ENCODE measurements around the gene ZNF438.
"Not testable (repeated sequence)": the region's sequence is repeated elsewhere in the genome, so short reads cannot be mapped to it uniquely, and the experiment has no call there.

ZNF438 gene

DNA sequence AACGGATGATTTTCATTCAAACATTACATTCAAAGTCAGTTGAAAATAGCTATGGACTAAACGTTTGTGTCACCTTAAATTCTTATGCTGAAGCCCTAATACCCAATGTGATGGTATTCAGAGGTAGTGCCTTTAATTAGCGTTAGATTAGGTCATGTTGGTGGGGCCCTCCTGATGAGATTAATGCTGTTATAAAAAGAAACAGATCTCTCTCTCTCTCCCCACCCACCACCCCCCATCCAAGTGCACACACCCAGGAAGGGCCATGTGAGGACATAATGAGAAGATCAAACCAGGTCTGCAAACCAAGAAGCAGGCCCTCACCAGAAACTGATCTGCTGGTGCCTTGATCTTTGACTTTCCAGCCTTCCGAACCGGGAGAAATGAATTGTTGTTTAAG lies 44.2 kb downstream of the ZNF438 start:
- DNase-seq (ENCODE audit: low spot score) = no peak

DNA sequence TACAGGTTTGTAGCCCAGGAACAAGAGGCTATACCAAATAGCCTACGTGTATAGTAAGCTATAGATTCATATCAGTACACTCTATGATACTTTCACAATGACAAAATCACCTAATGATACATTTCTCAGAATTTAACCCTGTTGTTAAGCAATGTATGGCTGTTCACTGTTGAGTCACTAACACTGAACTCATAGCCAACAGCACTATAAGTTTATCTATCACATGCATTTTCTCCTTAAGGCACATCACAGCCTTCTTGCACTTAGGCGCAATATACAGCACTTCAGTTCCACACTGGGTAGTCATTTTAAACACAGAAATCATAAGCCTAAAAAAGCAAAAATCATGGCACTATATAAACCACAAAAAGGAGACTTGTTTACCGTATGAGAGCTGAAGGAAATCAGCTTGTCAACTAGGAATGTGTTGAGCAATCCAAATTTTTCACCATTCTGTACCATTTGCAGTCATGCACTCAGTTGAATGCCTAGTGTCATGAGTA lies 45.6 kb downstream of the ZNF438 start:
- no peak for DNase-seq (ENCODE audit: low spot score)

DNA sequence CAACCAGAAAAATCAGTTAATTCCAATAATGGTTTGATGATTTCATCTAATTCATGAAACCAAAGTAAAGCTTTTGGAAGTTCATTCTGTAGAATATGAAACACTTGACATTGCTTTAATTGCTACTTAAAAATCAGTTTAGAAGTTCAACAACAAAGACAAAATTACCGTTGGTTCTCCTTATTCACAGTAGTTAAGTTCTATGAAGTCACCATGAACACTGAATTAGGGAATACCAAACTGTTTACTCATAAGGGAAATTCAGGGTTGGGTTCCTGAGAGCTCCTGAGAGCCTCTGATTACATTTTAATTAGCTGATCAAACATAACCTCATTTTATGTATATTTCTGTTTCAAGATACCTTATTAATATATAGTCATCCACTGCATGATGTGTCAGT lies 46.2 kb downstream of the ZNF438 start:
- peak; percentile 56 for DNase-seq (ENCODE audit: low spot score)

DNA sequence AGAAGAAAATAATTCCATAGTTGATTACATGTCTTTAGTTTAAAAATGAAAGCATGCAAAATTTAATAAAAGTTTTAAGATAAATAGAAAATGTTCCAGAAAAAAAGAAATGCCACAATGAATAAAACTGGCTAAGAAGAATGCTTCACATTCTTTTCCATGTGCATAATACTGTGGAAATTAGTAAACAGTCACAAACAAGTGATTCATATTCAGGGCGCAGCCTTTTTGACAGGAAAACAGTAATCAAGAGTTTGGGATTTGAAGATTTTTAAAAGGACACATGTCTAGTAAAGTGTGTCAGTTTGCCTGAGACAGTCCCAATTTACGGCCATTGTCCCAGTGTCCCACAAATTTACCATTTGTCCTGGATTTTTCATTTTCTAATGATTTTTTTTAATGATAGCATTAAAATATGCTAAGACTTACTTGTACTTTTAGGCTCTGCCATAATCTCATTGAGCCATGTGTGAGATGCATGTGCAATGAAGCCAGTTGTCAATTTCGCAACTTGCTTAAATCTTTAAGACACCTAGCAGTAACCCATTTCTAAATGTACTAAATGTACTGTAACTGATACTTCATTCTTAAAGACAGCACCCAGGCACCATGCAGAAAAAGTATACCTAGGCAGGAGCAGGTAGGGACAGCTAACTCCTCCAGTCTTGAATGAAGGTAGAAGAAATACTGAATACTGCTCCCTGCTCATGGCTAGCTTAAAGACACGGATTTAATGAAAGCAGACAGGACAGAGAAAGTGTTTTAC lies 46.9 kb downstream of the ZNF438 start:
- no peak for DNase-seq (ENCODE audit: low spot score)

DNA sequence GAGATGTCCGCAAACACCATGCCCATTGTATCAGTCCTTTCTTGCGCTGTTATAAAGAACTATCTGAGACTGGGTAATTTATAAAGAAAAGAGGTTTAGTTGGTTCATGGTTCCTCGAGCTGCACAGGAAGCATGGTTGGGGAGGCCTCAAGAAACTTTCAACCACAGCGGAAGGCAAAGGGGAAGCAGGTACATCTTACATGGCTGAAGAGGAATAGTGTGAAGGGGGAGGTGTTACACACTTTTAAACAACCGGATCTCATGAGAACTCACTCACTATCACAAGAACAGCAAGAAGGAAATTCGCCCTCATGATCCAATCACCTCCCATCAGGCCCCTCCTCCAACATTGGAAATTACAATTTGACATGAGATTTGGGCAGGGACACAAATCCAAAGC lies 48.5 kb downstream of the ZNF438 start:
- not testable (repeated sequence) for DNase-seq (ENCODE audit: low spot score)

DNA sequence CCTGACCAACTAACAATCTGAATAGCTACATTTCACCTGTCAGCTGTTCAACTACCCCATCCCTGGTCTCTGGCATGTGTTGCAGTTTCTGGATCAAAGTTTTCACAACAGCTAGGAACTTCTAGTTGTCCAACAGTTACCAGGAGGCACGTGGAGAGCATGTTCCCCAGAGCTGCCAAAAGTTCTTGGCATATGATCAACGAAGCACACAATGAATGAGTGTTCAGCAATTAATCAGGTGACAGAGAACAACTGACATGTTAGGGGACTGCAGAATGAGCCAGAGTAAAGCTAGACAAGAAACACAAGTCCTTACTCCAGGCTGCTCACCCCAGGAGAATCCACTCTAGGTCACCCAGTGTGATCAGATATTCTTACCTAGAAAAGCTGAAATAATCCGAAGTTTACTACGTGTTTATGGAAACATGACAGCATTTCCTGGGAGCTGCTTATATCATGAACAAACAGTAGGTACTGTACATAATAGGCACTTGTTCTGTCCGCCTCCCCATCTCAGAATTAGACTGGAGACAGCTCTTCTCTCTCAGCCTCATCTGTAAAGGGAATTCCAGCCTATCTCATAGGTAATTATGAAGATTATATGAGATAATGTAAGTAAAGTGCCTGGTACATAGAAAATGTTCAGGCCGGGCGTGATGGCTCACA lies 50.6 kb downstream of the ZNF438 start:
- DNase-seq (ENCODE audit: low spot score) = peak; percentile 72

DNA sequence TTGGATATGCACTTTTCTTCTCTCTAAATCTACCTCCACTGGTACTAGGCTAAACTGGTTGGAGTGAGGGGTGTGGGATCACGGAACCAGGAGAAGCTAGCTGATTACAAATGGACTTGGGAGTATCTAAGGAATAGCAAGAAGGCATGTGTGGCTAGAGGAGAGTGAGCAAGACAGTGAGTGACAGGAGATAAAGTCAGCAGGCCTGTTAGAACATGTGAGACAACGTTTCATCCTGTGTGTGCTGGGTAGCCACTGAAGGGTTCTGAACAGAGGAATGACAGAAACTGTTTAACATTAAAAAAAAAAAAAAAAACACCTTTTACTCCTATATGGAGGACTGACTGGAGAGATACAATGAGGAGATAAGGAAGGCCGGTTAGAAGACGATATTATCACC lies 51.7 kb downstream of the ZNF438 start:
- no peak for DNase-seq (ENCODE audit: low spot score)

DNA sequence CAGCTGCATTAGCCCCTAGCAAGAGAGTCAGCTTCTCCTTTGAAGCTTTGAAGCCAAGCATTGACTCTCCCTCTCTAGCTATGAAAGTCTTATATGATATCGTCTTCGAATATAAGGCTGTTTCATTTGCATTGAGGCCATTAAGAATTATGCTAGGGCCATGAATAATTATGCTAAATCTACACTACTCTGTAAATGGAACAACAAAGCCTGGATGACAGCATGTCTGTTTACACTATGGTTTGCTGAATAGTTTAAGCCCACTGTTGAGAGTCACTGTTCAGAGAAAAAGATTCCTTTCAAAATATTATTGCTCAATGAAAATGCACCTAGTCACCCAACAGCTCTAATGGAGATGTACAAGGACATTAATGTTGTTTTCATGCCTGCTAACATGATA lies 52.8 kb downstream of the ZNF438 start:
- DNase-seq (ENCODE audit: low spot score) = no peak

DNA sequence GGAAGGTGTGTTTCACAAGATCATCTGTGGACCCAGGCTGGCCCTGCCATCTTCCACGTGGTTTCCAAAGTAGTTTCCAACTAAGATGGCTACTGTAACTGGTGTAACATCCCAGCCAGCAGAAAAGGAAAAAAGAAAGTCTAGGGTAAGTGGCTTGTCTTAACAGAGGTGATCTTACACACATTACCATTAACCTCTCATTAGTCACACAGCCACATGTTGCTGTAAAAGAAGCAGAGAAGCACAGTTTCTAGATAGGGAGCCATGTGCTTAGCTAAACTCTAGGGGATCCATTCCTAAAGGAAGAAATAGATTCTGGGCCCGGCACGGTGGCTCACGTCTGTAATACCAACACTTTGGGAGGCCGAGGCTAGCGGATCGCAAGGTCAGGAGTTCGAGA lies 54.3 kb downstream of the ZNF438 start:
- DNase-seq (ENCODE audit: low spot score) = no peak

DNA sequence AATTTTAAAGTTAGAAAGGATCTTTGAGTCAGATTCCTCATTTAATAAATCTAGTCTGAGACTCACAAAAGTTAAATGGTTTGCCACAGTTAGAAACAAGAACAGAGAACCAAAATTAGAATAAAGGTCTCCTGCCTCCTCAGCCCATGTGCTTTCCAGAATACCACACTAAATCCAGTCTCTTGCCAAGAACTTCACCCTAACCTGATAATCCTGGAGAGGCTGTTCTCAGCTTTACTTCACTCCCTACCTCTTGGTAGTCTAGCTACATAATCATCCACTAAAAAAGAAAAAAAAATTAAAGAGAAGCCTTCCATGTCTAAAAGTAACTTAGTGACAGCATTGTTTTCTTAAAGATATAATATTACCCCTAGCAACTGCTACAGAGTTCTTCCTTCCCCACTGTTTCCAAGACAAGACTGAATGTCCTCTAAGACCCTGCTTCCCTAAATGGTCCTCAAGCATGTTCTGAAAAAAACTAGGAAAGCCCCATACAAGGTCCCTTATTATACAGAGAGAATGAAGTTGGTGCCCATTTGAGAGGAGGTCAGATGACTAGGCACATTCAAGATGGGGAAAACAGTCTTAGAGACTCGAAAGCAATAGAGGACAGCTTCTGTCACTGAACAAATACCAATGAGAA lies 56.8 kb downstream of the ZNF438 start:
- DNase-seq (ENCODE audit: low spot score) = no peak

DNA sequence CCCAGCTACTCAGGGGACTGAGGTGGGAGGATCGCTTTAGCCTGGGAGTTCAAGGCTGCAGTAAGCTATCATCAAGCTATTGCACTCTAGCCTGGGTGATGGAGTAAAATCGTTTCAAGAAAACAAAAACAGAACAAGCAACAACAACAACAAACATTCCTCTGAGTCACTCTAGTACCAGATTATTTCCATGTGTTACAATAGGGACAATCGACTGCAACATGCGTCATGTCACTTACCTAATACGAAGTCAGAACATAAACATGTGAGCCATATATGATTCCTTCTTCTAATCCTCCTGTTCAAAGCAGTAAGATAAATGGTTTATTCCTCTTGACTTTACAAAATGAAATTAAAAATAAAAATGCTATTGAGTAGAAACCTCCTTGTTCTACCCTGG lies 57.3 kb downstream of the ZNF438 start:
- no peak for DNase-seq (ENCODE audit: low spot score)

DNA sequence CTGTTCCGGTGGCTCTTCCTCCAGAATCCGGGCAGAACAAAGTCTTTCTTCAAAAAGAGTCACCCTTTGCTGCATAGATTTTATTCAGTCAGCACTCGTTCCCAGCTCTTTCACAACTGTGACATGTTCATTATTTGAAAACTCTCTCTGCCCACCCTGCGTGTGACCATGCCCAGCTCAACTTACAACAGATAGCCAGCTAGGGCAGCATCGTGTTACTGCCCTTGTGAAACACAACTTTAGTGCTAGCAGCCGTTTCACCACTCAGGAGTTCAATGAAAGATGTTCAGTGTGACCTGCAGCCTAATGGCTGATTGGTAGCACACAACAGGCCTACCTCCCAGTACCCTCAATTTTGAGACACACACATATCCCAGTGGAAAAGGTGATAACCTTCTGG lies 57.9 kb downstream of the ZNF438 start:
- no peak for DNase-seq (ENCODE audit: low spot score)

DNA sequence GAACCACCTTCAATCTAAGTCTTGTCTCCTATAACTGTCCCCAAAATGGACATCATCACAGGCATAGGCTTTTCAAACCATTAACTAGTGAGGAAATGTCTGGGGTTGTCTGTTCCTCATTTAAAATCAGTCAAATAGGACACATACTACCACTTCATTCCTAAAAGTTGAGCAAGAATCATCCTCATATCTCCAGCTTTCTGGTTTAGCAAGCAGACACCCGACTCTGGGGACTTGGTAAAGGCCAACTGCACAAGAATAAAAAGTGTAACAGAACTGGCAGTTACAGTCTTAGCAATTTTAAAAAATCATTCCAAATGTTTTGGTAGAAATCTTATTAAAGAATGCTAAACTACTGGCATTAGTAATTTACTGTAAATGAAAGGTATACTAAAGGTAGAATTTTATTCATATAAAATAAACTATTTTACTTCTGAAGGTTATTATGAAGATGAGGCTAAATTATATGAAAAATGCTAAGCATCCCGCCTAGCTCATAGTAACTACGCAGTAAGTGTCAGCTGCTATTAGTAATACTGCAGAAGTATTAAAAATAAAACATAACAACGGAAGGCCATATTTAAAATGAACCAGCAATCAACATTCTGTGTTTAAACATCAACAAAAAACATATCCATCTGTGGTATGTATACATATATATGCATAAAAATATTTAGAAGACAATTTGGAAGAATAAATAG lies 60.8 kb downstream of the ZNF438 start:
- DNase-seq (ENCODE audit: low spot score) = no peak

DNA sequence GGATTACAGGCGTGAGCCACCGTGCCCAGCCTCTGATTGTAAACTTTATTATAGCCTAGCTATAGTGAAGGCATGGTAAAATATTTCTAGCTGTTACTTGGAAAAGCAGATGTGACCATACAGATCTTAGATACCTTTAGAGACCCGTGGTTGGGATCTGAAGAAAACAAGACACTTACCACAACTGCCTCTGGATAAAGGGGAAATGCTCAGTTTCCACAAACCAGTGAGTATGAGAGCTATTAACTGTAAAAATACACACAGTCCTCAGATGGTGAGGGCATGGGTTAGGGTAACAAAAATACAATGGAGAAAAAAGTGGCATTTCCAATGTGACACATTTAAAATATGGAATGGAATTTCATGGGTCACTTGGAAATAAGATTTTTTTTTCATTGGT lies 63.0 kb downstream of the ZNF438 start:
- no peak for DNase-seq (ENCODE audit: low spot score)

DNA sequence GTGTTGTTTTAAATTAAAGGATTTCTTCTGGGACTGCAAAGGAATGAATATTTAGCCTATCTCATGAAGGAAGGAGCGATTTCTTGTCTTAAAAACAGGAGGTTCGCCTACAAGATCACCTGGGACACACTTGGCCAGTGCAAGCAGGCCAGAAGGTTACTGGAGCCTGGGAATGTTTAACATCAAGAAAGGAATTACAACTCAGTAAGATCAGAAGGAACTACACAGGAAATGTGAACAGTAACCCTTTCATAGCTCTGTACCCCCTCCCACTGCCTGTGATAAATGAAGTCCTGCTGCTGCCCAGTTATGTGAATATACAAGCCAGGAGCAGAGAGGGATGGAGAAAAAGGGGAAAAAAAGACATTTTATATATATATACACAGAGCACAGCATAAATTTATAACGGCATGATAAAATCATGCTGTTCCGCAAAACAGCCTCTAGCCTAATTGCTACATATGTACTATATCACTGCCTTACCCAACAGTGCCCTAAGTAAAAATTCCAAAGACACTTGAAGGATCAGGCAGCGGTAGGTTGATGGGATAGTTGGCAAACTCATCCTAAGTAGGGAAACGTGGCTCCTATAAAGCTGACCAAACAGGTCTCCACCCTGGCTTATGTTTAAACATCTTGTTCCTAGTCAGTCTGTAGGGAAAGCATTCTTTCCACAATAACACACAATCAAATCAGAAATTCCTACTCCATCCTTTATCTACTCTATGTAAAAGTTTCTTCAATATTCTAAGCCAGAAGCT lies 63.8 kb downstream of the ZNF438 start:
- DNase-seq (ENCODE audit: low spot score) = peak; percentile 33

DNA sequence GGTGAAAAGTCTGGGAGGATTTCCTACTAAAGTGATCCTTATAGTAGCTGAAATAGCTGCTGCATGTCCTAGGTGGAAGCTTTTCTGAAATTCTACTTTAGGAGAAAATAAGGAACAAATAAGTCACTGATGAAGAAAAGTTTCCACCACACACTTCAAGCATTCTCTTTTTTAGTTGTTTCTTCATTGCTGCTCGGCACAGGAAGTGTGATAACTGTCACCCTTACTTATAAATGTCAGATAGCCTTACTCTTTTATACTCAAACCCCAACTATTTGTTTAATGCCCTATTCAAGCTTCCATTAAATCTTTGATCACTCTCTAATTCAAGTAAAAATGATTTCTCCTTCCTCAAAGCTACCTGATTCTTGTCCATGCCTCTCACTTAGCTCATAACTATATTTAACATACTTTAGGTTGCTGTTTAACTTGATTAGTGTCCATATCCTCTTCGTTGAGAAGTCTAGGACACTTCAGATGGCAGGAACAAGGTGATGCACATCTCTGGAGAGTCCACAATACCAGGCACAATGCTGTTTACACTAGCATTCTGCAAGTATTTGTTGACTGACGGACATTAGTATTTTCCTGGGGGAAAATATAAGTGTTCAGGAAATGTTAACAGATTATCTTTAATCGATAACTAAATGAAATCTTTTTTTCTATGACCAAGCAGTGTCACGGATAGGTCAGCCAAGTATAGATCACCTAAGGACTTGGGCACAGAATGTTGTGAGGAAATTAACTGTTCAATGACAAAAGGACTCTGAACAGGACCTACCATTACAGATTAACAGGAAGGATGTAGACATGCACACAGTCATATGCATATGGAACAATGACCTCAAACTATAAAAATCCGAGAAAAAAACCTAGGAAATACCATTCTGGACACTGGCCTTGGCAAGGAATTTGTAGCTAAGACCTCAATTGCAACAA lies 67.4 kb downstream of the ZNF438 start:
- DNase-seq (ENCODE audit: low spot score) = peak; percentile 36

DNA sequence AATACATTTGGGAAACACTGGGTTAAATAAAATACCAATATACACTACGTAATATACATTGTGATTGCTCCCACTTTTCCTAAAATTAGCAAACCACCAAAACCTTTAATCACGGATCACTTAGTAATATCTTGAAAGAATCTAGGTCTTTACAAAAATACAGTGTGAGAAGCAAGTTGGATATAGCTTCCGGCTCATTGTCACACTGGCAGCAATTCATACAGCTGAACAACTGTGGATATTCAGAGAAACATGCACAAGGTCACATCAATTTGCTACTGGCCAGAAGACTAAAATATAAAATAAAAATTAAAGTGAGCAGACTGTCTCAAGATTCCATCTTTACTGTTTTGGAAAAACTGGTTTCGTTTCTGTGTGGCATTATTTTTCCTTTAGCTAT lies 69.1 kb downstream of the ZNF438 start:
- no peak for DNase-seq (ENCODE audit: low spot score)

DNA sequence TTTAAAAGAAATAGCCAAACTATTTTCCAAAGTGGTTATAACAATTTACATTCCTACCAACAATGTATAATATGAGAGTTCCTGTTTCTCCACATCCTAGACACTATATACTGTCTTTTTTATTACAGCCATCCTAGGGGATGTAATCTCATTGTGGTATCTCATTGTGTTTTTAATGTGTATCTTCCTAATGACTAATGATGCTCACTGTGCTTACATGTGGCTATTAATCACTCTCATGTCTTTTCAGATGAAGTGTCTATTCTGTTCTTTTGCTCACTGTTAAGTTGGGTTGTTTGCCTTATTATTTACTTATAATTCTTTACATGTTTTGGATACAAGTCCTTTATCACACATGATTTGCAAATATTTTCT lies 71.8 kb downstream of the ZNF438 start:
- DNase-seq (ENCODE audit: low spot score) = peak; percentile 23

DNA sequence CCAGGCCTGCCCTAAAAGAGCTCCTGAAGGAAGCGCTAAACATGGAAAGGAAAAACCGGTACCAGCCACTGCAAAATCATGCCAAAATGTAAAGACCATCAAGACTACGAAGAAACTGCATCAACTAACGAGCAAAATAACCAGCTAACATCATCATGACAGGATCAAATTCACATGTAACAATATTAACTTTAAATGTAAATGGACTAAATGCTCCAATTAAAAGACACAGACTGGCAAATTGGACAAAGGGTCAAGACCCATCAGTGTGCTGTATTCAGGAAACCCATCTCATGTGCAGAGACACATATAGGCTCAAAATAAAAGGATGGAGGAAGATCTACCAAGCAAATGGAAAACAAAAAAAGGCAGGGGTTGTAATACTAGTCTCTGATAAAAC lies 82.4 kb downstream of the ZNF438 start:
- DNase-seq (ENCODE audit: low spot score) = not testable (repeated sequence)

DNA sequence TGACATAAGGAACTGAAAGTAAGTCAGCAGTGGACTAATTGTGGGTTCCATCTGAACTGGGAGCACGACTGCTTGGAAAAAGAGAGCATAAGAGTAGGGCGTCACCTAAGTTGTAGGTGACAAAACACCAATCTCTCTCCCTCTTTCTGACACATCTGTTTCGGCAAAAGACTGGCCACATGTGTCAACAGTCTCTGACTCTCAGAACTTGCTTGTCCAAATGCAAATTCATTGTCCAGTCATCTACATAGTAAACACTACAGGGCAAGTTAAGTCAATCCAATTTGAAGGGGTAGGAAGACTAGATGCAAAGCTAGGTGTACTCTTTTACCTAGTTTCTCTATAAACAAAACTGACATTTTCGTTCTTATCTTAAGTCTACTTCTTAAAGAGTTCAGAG lies 87.7 kb downstream of the ZNF438 start:
- DNase-seq (ENCODE audit: low spot score) = no peak

DNA sequence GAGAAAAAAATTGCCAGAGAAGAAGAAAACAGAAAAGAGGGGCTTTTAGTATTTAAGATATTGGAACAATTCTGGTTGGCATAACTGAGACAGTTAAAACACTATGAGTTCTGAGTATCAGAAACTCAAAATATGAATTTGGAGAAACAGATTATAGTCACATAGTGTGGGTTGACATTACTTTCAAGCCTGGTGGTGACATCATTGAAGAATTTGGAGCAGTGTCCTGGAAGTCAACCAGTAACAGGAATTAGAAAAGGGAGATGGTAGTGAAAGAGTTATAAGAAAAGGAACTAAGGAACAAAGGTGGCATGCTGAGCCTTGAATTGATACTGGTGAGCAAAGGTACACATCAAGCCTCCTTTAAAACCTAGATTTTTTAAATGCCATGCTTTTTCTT lies 88.2 kb downstream of the ZNF438 start:
- DNase-seq (ENCODE audit: low spot score) = no peak

Data from kidney tubule cell (primary cell).